HuH-7.5 (cell line): ENCODE measurements around the gene TIE1.

Experiments
- DNase-seq: peaks from one replicate; pipeline ENCODE4 v3.0.0; 2011; ENCODE audit warnings: low spot score

Gene TIE1

DNA sequence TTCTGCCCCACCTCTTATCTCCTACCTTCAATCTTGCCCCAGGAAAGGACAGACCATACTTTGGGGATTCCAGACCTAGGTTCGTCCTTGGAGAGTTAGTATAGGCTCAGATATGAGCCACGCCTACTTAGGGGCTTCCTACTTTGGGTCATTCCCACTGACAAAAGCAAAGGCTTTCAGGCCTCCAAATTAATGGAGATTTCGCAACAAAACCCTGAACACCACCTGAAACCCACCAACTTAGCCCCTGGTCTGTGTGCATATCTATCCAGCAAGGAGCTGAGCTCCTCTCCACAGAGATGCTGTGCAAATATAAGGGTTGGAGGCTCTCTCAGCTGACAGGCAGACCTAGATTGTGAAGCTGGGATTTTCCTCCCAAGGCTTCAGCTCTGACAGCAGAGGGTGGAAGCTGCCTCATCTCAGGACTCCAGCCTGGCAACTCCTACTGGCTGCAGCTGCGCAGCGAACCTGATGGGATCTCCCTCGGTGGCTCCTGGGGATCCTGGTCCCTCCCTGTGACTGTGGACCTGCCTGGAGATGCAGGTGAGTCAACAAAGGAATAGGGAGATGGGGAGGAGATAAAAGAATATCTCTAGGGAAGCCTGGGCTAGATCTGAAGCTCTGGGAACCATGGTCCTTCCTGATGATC is 38.9 kb downstream of the TIE1 start:
- DNase-seq = no peak

DNA sequence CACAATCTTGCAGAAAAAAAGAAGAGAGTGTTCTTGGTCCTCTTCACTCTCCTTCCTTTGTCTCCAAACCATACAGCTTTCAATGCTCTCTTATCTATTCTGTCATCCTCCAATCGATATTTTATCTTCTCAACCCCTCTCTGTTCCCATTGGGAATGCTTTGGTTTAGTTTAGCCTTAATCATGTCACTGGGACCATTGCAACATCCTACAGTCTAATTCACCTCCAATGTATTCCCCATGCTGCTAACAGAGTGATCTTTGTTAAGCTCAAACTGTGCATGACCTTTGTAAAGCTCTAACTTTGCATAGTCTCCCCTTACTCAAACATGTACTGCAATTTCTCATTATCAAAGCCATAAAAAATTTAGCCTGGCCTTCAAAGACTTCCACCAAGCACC is 39.8 kb downstream of the TIE1 start:
- DNase-seq = peak; percentile 36

DNA sequence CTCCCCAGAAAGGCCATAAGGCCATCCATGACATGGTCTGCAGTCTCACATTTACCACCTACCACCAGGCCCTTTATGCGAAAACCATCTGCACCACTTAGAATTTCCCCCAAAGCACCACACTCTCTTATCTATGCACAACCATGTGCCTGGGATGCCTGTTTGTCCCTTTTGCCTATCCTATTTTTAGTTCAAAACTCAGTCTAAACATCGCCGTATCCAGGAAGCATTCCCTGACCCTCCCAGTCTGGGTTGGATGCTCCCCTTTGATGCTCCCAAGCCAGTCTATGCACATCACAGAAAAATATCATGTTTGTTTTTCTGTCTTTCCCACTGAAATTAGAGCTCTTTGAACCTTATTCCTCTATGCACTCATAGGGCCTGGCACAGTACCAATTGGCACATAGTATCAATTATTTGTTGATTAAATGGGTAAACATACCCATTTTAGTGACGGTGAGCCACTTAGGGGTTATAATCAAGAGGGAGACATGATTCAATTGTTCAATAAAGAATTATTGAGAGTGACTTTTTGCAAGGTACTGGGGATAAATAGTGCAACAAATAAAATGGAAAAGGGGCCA is 43.6 kb downstream of the TIE1 start:
- DNase-seq = no peak

DNA sequence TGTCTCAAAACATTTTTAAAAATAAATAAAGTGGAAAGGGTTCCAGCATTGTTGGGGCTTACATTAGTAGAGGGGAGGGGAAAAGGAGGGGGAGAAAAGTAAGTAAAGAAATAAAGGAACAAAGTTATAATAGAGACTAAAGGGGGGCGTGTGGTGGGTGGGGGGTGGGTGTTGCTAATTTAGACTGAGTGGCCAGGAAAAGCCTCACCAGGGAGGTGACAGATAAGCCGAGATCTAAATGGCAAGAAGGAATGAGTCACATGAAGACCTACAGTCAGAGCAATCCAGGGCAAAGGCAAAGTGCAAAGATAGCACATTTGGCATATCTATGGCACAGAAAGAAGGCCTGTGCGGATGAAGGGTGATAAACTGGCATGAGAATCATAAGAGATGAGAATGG is 44.3 kb downstream of the TIE1 start:
- no peak for DNase-seq

DNA sequence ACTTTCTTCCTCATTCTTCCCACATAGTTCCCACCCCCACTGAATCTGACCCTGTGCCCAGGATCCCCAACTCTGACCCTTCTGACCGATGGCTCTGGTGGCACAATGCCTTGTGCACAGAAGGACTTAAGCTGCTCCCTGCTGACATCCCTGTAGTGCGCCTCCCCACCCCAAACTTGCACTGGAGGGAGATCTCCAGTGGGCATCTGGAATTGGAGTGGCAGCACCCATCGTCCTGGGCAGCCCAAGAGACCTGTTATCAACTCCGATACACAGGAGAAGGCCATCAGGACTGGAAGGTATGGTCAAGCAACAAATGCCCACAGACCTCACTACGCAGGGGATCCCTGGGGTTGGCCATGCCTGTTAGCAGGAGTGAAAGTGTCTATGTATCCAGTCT is 45.9 kb downstream of the TIE1 start:
- no peak for DNase-seq

DNA sequence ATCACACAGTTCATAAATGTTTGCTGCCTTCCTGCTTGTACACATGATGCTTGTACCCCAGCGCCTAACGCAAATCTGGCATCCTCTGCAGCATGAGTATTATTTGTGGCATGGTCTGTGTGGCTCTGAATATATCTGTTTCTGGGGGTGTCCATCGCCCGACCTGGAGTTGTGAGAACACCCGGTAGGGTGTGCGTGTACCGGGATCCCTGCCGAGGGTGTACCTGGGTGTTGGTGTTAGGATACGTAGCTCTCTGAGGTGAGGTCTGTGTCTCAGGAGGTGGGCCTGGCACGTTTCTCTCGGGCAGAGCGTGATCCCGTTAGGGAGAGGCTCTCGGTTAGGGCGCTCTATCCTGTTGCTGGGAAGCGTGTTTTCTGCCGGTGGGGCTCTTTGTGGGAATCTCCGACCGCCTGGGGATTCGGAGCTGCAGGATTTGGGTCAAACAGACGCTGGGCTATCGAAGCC is 47.6 kb downstream of the TIE1 start:
- peak; percentile 49 for DNase-seq

DNA sequence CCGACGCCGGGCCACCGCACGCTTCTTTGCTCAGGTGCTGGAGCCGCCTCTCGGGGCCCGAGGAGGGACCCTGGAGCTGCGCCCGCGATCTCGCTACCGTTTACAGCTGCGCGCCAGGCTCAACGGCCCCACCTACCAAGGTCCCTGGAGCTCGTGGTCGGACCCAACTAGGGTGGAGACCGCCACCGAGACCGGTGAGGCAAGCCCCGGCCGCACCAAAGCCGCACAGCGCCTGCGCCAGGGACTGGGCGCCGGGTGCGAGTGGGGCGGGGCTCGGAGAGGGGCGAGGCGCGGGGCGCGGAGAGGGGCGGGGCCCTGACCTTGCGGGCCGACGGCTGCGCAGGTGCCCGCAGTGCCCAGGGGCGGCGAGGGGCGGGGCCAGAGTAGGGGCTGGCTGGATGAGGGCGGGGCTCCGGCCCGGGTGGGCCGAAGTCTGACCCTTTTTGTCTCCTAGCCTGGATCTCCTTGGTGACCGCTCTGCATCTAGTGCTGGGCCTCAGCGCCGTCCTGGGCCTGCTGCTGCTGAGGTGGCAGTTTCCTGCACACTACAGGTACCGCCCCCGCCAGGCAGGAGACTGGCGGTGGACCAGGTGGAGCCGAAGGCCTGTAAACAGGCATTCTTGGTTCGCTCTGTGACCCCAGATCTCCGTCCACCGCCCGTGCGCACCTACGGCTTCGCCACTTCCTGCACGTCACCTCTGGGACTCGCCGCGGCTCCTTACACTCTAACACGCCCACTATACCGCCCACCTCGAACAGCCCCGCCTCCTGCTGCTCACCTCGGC is 48.2 kb downstream of the TIE1 start:
- peak; percentile 90 for DNase-seq

DNA sequence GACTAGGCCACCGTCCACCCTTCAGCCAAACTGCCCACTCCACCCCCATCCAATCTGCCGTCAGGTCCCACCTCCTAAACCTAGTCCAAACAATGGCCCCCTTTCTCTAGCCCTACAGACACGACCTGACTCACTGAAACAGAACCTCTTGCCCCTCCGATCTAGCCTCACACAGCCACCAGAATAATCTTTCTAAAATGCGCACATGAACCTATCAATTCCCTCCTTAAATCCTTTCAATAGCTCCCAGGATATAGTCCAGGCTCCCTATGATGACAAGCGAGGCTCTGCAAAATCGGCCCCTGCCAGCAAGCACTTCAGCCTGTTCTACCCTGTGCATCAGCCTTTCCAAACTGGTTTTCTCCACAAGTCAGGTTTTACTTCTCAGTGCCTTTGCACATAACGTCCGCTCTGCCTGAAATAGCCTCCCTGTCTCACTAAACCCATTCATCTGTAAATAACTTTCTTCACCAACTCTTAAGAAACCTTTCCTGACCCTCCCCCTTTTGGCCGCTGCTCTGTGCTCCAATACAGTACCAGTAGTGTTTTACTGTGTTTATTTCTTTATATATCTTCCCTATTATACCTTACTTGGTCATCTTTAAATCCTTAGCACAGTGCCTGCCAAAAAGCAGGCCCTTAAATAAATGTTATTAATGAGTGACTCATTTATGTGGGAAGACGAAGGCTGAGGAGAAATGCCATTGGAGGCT is 49.0 kb downstream of the TIE1 start:
- DNase-seq = no peak

DNA sequence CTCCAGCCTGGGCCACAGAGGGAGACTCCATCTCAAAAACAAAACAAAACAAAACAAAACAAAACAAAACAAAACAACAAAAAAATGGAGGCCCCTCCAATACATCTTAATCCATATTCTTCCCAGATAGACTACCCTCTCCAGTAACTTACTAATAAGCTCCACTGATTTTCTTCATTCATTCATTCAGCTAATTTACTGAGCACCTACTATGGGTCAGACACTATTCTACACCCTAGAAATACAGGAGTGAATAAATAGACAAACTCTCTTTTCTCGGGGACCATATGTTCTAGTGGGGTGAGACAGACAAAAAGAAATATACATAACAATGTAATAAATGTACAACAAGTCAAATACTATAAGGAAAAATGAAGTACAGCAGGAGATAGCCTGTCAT is 50.2 kb downstream of the TIE1 start:
- no peak for DNase-seq

DNA sequence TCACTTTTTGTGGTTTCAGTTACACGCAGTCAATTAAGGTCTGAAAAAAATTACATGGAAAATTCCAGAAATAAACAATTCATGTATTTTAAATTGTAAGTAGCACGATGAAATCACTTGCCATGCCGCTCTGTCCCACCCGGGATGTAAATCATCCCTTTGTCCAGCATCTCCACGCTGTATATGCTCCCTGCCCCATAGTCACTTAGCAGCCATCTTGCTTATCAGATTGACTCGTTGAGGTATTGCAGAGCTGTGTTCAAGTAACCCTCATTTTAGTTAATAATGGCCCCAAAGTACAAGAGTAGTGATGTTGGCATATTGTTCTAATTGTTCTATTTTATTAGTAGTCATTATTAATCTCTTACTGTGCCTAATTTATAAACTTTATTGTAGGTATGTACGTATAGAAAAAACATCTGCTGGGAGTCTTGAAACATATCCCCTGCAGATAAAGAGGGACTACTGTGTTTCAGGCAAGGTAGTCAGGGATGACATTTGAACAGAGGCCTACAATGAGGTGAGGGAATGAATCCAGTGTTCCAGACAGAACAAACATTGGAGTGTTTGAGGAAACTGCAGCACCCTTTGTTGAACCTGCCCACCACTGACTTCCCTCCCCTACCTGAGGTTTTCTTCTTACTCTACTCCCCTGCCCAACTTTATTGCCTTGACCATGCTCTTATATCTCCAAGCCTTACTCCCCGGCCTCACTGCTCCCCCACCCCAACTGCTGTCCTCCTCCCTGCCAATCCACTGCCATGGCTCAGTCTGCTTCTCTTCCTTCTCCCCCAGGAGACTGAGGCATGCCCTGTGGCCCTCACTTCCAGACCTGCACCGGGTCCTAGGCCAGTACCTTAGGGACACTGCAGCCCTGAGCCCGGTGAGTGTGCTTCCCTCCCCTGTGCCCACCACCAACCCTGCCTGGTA is 50.9 kb downstream of the TIE1 start:
- DNase-seq = no peak

DNA sequence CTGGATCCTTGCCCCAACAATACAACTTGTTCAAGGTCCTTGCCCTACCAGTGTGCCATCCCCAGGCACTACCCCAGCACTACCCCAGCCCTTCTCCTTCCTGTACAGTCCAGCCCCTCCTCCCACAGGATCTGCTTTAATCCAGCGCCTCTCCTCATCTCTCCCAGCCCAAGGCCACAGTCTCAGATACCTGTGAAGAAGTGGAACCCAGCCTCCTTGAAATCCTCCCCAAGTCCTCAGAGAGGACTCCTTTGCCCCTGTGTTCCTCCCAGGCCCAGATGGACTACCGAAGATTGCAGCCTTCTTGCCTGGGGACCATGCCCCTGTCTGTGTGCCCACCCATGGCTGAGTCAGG is 51.5 kb downstream of the TIE1 start:
- no peak for DNase-seq

DNA sequence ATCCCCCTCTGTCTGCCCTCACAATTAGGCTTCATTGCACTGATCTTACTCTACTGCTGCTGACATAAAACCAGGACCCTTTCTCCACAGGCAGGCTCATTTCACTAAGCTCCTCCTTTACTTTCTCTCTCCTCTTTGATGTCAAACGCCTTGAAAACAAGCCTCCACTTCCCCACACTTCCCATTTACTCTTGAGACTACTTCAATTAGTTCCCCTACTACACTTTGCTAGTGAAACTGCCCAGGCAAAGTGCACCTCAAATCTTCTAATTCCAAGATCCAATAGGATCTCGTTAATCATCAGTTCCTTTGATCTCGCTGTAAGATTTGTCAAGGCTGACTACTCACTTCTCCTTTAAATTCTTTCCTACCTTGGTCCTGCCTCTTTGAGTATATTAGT is 52.1 kb downstream of the TIE1 start:
- no peak for DNase-seq

DNA sequence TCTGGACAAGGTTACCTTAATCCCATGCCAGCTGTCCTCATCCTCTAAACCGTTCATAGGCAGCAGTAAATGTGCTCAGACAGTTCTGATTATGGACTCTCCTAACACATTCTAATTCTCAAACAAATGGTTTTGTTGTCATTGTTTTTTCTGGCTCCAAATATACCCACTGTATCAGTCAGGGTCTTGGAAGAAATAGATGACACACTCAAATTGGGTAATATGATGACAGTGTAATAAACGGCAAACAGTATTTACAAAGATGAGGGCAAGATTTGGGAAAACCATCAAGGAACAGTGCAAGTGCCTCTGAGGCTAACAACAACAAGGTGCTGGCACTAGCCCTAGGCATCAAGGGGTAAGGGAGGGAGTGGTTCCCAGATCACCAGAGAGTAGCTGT is 53.7 kb downstream of the TIE1 start:
- no peak for DNase-seq

DNA sequence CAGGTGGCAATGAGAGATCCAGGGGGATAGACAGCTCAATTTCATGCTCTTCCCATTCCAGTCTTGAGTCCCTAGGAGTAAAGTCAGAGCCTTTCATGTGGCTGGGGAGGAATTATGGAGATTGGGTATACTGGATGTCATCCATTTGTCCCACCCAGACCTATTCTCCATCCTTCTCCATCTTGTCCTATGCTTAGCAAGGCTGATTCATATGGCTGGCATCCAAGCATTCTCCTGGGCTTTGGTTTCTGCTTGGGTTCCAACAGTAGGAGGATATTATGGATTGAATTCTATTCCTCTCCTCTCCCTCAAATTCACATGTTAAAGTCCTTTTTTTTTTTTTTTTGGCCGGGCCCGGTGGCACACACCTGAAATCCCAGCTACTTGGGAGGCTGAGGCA is 54.2 kb downstream of the TIE1 start:
- DNase-seq = no peak

DNA sequence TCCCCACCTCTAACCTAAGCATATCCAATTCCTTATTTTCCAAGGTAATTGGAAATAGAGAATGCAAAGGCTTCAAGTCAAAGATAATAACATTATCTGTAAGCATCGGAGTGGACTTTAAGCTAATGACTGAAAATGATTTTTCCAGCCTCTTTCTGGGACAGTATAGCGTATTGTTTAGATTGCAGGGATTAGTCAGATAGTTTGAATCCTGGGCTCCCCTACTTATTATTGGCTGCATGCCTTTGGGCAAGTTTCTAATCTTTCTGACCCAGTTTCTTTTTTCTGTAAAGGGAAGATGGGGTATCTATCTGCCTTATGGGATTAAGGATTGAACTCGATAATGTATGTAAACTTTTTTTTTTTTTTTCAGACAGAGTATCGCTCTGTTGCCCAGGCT is 56.5 kb downstream of the TIE1 start:
- no peak for DNase-seq

DNA sequence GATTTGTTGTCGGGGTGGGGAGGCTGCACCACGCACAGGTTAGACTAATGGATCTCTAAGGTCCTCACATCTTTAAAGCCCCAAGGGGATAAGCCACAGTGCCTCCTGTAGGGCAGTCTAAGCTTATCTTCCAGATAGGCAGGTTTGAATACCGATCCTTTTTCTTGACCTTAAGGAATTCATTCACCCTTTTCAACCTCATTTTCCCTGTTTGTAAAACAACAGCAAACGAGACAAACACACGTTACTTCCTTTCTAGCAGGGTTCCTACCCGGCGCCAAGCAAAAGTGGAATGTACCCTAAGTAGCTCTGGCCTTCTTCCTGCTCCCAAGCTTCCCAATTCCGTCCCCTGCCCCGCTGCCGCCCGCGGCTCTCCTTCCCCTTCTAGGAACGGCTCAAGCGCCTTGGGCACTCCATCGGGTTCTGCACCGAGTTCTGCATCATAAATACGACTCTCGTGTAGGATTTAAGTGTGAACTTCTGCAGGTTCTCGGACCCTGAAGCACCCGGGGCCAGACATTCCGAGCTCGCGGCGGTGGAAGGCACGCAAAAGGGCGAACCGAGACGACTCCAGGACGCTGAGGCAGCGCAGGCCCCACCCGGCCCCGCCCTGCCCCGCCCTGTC is 57.5 kb downstream of the TIE1 start:
- DNase-seq = peak; percentile 47

DNA sequence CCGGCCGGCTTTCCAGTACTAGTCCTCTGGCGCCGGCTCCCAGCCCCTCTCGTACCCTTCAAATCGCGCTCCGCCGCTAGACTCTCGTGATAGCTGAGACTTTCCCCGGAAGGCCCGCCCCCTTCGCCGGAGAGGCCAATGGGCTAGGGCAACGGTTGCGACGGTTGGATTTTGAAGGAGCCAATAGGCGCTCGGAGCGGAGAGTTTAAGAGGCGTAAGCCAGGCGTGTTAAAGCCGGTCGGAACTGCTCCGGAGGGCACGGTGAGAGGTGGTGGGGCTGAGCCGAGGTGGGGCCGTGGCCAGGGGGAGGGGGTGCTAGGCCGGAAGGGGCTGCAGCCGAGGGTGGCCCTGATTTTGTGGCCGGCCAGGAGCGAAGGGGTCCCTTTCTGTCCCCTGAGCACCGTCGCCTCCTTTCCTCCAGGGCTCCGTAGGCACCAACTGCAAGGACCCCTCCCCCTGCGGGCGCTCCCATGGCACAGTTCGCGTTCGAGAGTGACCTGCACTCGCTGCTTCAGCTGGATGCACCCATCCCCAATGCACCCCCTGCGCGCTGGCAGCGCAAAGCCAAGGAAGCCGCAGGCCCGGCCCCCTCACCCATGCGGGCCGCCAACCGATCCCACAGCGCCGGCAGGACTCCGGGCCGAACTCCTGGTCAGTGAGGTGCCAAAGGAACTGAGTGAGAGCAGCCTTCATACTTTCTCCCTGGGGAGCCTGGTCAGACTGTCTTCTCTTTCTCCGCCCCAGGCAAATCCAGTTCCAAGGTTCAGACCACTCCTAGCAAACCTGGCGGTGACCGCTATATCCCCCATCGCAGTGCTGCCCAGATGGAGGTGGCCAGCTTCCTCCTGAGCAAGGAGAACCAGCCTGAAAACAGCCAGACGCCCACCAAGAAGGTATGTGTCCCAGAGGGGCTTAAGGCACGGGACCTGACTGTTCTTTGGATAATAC is 58.2 kb downstream of the TIE1 start, which contains the start of gene CDC20:
CDC20 (plus strand) TSS at position 236 of the 948 bp plus-strand sequence; CDS start at position 471, 235 bp downstream.
- peak; percentile 81 for DNase-seq

DNA sequence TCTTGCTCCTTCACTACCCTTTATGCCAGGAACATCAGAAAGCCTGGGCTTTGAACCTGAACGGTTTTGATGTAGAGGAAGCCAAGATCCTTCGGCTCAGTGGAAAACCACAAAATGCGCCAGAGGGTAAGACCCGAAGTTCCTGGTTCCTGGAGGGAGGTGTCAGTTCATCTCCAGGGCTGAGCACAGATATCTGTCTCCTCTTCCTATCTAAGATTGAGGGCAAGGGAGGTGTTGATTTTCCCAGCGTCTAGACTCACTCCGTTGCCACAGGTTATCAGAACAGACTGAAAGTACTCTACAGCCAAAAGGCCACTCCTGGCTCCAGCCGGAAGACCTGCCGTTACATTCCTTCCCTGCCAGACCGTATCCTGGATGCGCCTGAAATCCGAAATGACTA is 58.9 kb downstream of the TIE1 start:
- DNase-seq = no peak

DNA sequence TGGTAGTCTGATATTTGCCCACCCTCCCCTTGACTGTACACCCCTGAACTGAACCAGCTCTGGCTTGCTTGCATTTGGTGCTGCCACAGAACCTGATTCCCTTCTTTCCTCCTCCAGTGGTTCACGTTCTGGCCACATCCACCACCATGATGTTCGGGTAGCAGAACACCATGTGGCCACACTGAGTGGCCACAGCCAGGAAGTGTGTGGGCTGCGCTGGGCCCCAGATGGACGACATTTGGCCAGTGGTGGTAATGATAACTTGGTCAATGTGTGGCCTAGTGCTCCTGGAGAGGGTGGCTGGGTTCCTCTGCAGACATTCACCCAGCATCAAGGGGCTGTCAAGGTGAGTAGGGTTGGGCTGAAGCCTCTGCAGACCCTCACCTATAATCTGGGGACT is 59.8 kb downstream of the TIE1 start:
- no peak for DNase-seq
